GM18505 (cell line): Measurements from ENCODE around the gene CKS1B.

Experiments
- ATAC-seq: cut with Tn5 transposase; IDR thresholded peaks from one replicate; pipeline ENCODE4 v1.9.1; 2021; ENCODE audit not compliant: unreplicated experiment
- POLR2A ChIP-seq: IDR thresholded peaks from 4 replicates; pipeline ENCODE4 v1.6.1; 2011; ENCODE audit warnings: borderline replicate concordance; ENCODE audit not compliant: insufficient read depth, insufficient read length; ENCODE audit errors: extremely low read depth

CKS1B gene

GRCh38 chr1:154941333-154942013 lies 33.0 kb upstream of the CKS1B start:
- TF ChIP-seq POLR2A = no peak
- no peak for ATAC-seq

GRCh38 chr1:154943649-154944400 lies 30.7 kb upstream of the CKS1B start:
- no peak for ATAC-seq
- no peak for TF ChIP-seq POLR2A

GRCh38 chr1:154944401-154945159 lies 29.9 kb upstream of the CKS1B start:
- no peak for TF ChIP-seq POLR2A
- ATAC-seq = no peak

- TF ChIP-seq POLR2A = no peak
- ATAC-seq = no peak
Observed at GRCh38 chr1:154945160-154945961, 29.1 kb upstream of the CKS1B start.

GRCh38 chr1:154945962-154946850 lies 28.3 kb upstream of the CKS1B start:
- no peak for TF ChIP-seq POLR2A
- ATAC-seq = no peak

GRCh38 chr1:154948079-154948478 lies 26.4 kb upstream of the CKS1B start:
- TF ChIP-seq POLR2A = peak; percentile 5
- no peak for ATAC-seq

GRCh38 chr1:154951901-154952657 lies 22.4 kb upstream of the CKS1B start:
- ATAC-seq = no peak
- TF ChIP-seq POLR2A = no peak

- TF ChIP-seq POLR2A = no peak
Observed at GRCh38 chr1:154952664-154953063, 21.8 kb upstream of the CKS1B start.

GRCh38 chr1:154953611-154954038 lies 20.9 kb upstream of the CKS1B start:
- no peak for TF ChIP-seq POLR2A
- ATAC-seq = no peak

More at GRCh38 chr1:154952664-154953063, 21.8 kb upstream of the CKS1B start:
- no peak for ATAC-seq

GRCh38 chr1:154954541-154954940 lies 19.9 kb upstream of the CKS1B start:
- TF ChIP-seq POLR2A = no peak
- ATAC-seq = no peak

GRCh38 chr1:154955039-154955717 lies 19.3 kb upstream of the CKS1B start:
- peak; percentile 45 for ATAC-seq
- TF ChIP-seq POLR2A = no peak
